Measurements from ENCODE around the gene RPS18. TPM values are rescaled to one million over a fixed set of nuclear protein-coding genes. Genes with fewer than 3 reads are reported as not detected.
"Not testable (repeated sequence)": the region's sequence is repeated elsewhere in the genome, so short reads cannot be mapped to it uniquely, and the experiment has no call there.

Gene RPS18
- total RNA-seq, 1 donor from 2014 or later = 3,296 TPM

- TF ChIP-seq POLR2A (IDR thresholded peaks at IDR 0.05) = no peak
- no peak for TF ChIP-seq POLR2AphosphoS5 (IDR thresholded peaks at IDR 0.05; ENCODE audit: insufficient read depth in 1 of 2, low read depth in 1 of 2)
- TF ChIP-seq CTCF (IDR thresholded peaks at IDR 0.05) = no peak
- Histone ChIP-seq H3K36me3 (peaks cover 0 to 5% of the 10 kb centered on the region in 2 donors), H3K9me3 (no peaks in the 10 kb centered on the region), H3K4me1 (peaks cover 26% of the 10 kb centered on the region), H3K27ac (no peak overlapping the region), H3K27me3 (no peaks in the 10 kb centered on the region), H3K4me3 (no peak overlapping the region)
- intact Hi-C loops (cut with DNase I) = no loop called here
- DNase-seq (ENCODE audit: extremely low spot score in 2 of 2) = no peak
These were observed 19.1 kb upstream of the RPS18 start for GRCh38 chr6:33252759-33253158.

GRCh38 chr6:33254591-33254990, 17.3 kb upstream of the RPS18 start:
- no peak overlapping the region for H3K4me3 ChIP-seq
- H3K27ac ChIP-seq = no peak overlapping the region
- TF ChIP-seq POLR2A (IDR thresholded peaks at IDR 0.05) = no peak
- TF ChIP-seq POLR2AphosphoS5 (IDR thresholded peaks at IDR 0.05; ENCODE audit: insufficient read depth in 1 of 2, low read depth in 1 of 2) = no peak
- TF ChIP-seq CTCF (IDR thresholded peaks at IDR 0.05) = no peak
- H3K27me3 ChIP-seq = no peaks in the 10 kb centered on the region
- peaks cover 0 to 17% of the 10 kb centered on the region in 2 donors for H3K36me3 ChIP-seq
- DNase-seq (ENCODE audit: extremely low spot score in 2 of 2) = no peak
- peaks cover 15% of the 10 kb centered on the region for H3K4me1 ChIP-seq
- intact Hi-C loops (cut with DNase I) = no loop called here
- no peaks in the 10 kb centered on the region for H3K9me3 ChIP-seq

GRCh38 chr6:33259032-33259431, 12.8 kb upstream of the RPS18 start:
- intact Hi-C loops (cut with DNase I) = no loop called here
- no peaks in the 10 kb centered on the region for H3K27me3 ChIP-seq
- H3K36me3 ChIP-seq = peaks cover 0 to 26% of the 10 kb centered on the region in 2 donors
- TF ChIP-seq POLR2AphosphoS5 (IDR thresholded peaks at IDR 0.05; ENCODE audit: insufficient read depth in 1 of 2, low read depth in 1 of 2) = no peak
- TF ChIP-seq POLR2A (IDR thresholded peaks at IDR 0.05) = no peak
- TF ChIP-seq CTCF (IDR thresholded peaks at IDR 0.05) = no peak
- no peak for DNase-seq (ENCODE audit: extremely low spot score in 2 of 2)
- no peak overlapping the region for H3K27ac ChIP-seq
- no peaks in the 10 kb centered on the region for H3K4me1 ChIP-seq
- no peaks in the 10 kb centered on the region for H3K9me3 ChIP-seq
- no peak overlapping the region for H3K4me3 ChIP-seq

- peaks cover 0 to 57% of the 10 kb centered on the region in 2 donors for H3K36me3 ChIP-seq
- not testable (repeated sequence) for H3K9me3 ChIP-seq
These were observed 9.4 kb upstream of the RPS18 start for GRCh38 chr6:33262490-33262889.

GRCh38 chr6:33264015-33264414, 7.9 kb upstream of the RPS18 start:
- no peak for DNase-seq (ENCODE audit: extremely low spot score in 2 of 2)
- intact Hi-C loops (cut with DNase I) = no loop called here

More at GRCh38 chr6:33262490-33262889, 9.4 kb upstream of the RPS18 start:
- H3K27me3 ChIP-seq; H3K4me3 ChIP-seq; H3K4me1 ChIP-seq; H3K27ac ChIP-seq; intact Hi-C loops (cut with DNase I); DNase-seq (ENCODE audit: extremely low spot score in 2 of 2): not testable (repeated sequence)

More at GRCh38 chr6:33264015-33264414, 7.9 kb upstream of the RPS18 start:
- no peak overlapping the region for H3K4me3 ChIP-seq
- TF ChIP-seq POLR2A (IDR thresholded peaks at IDR 0.05) = no peak
- TF ChIP-seq CTCF (IDR thresholded peaks at IDR 0.05) = no peak
- no peak for TF ChIP-seq POLR2AphosphoS5 (IDR thresholded peaks at IDR 0.05; ENCODE audit: insufficient read depth in 1 of 2, low read depth in 1 of 2)
- H3K4me1 ChIP-seq = no peaks in the 10 kb centered on the region
- H3K9me3 ChIP-seq = no peaks in the 10 kb centered on the region
- no peak overlapping the region for H3K27ac ChIP-seq
- no peaks in the 10 kb centered on the region for H3K27me3 ChIP-seq
- H3K36me3 ChIP-seq = peaks cover 0 to 63% of the 10 kb centered on the region in 2 donors

Data from vagina (tissue), 2 donors.